Panc1 (cell line): ENCODE measurements around the gene OPA1. TPM values are rescaled to one million over a fixed set of nuclear protein-coding genes. Genes with fewer than 3 reads are reported as not detected.

Experiments
- ATAC-seq: fragments of 200-7000 bp; cut with Tn5 transposase; 2 replicates; pipeline ENCODE4 v1.9.1; 2020; ENCODE audit warnings: mild to moderate bottlenecking, moderate library complexity
- BruUV-seq: library from RNA; stranded (reverse); fragments of 400-500 nt; replicated peaks from 2 replicates; lab custom pipeline; 2021; lab: Mats Ljungman, UMichigan
- CTCF ChIA-PET: fragments of 300-600 bp; sonication (Branson Sonifier 250); formaldehyde crosslinking; loops from one replicate; lab custom pipeline; 2022; ENCODE audit warnings: antibody characterized with exemption; lab: Charles Lee
- POLR2A ChIA-PET: fragments of 300-600 bp; sonication (Branson Sonifier 250); formaldehyde crosslinking; loops from one replicate; lab custom pipeline; 2022; ENCODE audit warnings: antibody characterized with exemption; lab: Charles Lee
- DNase-seq: peaks from one replicate; pipeline ENCODE4 v3.0.0-alpha.2; 2010; ENCODE audit warnings: low read depth, low spot score
- H3K27ac ChIP-seq: 2 replicates; pipeline ENCODE4 v1.5.1; 2011; ENCODE audit warnings: mild to moderate bottlenecking, low read length, inconsistent platforms
- H3K27me3 ChIP-seq: fragments of 200-500 bp; sonication (Bioruptor generic); 2 replicates; pipeline ENCODE4 v1.6.0; 2014; ENCODE audit warnings: low read length, inconsistent platforms; ENCODE audit not compliant: control insufficient read depth, insufficient read depth
- H3K36me3 ChIP-seq: fragments of 200-500 bp; sonication (Bioruptor generic); 2 replicates; pipeline ENCODE4 v1.5.1; 2014; ENCODE audit warnings: inconsistent platforms, mild to moderate bottlenecking, low read length, moderate library complexity; ENCODE audit not compliant: control insufficient read depth, insufficient read depth
- H3K4me1 ChIP-seq: 2 replicates; pipeline ENCODE4 v1.5.1; 2011; ENCODE audit warnings: inconsistent platforms, mild to moderate bottlenecking, low read length, moderate library complexity; ENCODE audit not compliant: control insufficient read depth, insufficient read depth
- H3K4me3 ChIP-seq, 2 experiments: 2 replicates each; pipeline ENCODE4 v1.5.1; 2011 to 2012; ENCODE audit warnings: low read depth in 2 of 2, low read length in 2 of 2, mild to moderate bottlenecking in 2 of 2, inconsistent platforms in 1 of 2, moderate library complexity in 1 of 2
- H3K9me3 ChIP-seq: fragments of 200-500 bp; sonication (Bioruptor generic); 2 replicates; pipeline ENCODE4 v1.5.1; 2014; ENCODE audit warnings: low read depth, mild to moderate bottlenecking, inconsistent platforms, low read length, moderate library complexity; ENCODE audit not compliant: control insufficient read depth, insufficient read depth
- CTCF ChIP-seq: fragments of 450-650 bp; IDR thresholded peaks from 2 replicates; pipeline ENCODE4 v1.5.1; 2017; ENCODE audit warnings: mild to moderate bottlenecking
- POLR2AphosphoS5 ChIP-seq: IDR thresholded peaks from 2 replicates; pipeline ENCODE4 v1.6.1; 2012; ENCODE audit warnings: mild to moderate bottlenecking, low read depth, low read length, moderate library complexity
- REST ChIP-seq, 2 experiments: IDR thresholded peaks; 2 replicates each; pipeline ENCODE4 v1.6.1; 2011 to 2012; ENCODE audit warnings: low read depth in 2 of 2, control low read depth in 1 of 2, low read length in 1 of 2, mild to moderate bottlenecking in 1 of 2, moderate library complexity in 1 of 2; ENCODE audit not compliant: insufficient read depth in 1 of 2
- SIN3A ChIP-seq: IDR thresholded peaks from 2 replicates; pipeline ENCODE4 v1.6.1; 2012; ENCODE audit warnings: low read depth, mild to moderate bottlenecking, low read length, moderate library complexity, borderline replicate concordance; ENCODE audit not compliant: insufficient read depth
- TCF7L2 ChIP-seq: IDR thresholded peaks from 2 replicates; pipeline ENCODE4 v1.6.1; 2011; ENCODE audit warnings: mild to moderate bottlenecking, low read depth, low read length, inconsistent platforms
- in situ Hi-C: cut with HindIII; loops from 2 replicates; pipeline ENCODE4 v1.10.0; 2016; ENCODE audit warnings: low sequenced_read_pairs, low pct_unique_long_range_greater_than_20kb
- intact Hi-C: fragments of 100-400 bp; cut with micrococcal nuclease; formaldehyde crosslinking; loops from one replicate; pipeline ENCODE4 v1.10.0; 2022; ENCODE audit not compliant: unreplicated experiment
- total RNA-seq: library from RNA; stranded (reverse); gene quantifications from one replicate; pipeline ENCODE4 v1.2.1, GENCODE V29; 2021; ENCODE audit not compliant: unreplicated experiment

Gene OPA1
- total RNA-seq, 1 experiment from 2014 or later: 109 TPM

GRCh38 chr3:193593668-193594030 is 641 bp downstream of the OPA1 start:
- DNase-seq (no peak), ATAC-seq (no peak)
- Histone ChIP-seq H3K27me3 (no peaks in the 10 kb centered on the region), H3K27ac (peak overlapping the region; percentile 96), H3K4me3 (peak overlapping the region; percentile 96 to 99), H3K9me3 (no peaks in the 10 kb centered on the region), H3K4me1 (peaks cover 12% of the 10 kb centered on the region; the same call in 1 of the 2 replicates), H3K36me3 (peaks cover 4% of the 10 kb centered on the region; the same call in 1 of the 2 replicates)
- TF ChIP-seq CTCF (no peak), SIN3A (no peak), REST (IDR thresholded peaks at IDR 0.05; ENCODE audit: insufficient read depth in 1 of 2, low read depth in 2 of 2, low read length in 1 of 2) (no peak), TCF7L2 (no peak), POLR2AphosphoS5 (no peak)
- in situ Hi-C loops (no loop called here), intact Hi-C loops (no loop called here)
- ChIA-PET CTCF (no interaction called here), POLR2A (no interaction called here)
- BruUV-seq: no TSS peak

GRCh38 chr3:193594946-193595689 is 2.1 kb downstream of the OPA1 start:
- in situ Hi-C loops: no loop called here
- TSS peak; percentile 64 for BruUV-seq
- ChIA-PET CTCF (no interaction called here), POLR2A (no interaction called here)
- Histone ChIP-seq H3K27me3 (no peaks in the 10 kb centered on the region), H3K4me3 (peak overlapping the region in 1 of 2 experiments; percentile 96; a peak in 2 of 4 replicates), H3K36me3 (peaks cover 4% of the 10 kb centered on the region; the same call in 1 of the 2 replicates), H3K9me3 (no peaks in the 10 kb centered on the region), H3K4me1 (peaks cover 12% of the 10 kb centered on the region; the same call in 1 of the 2 replicates), H3K27ac (no peak overlapping the region)
- TF ChIP-seq TCF7L2 (no peak), POLR2AphosphoS5 (no peak), SIN3A (no peak), CTCF (no peak)
- intact Hi-C loops: no loop called here
- ATAC-seq: no peak
- DNase-seq: no peak
